GM18505 (cell line): ENCODE measurements around the gene NPVF.

Experiments used
- ATAC-seq: cut with Tn5 transposase; IDR thresholded peaks from one replicate; pipeline ENCODE4 v1.9.1; 2021; ENCODE audit not compliant: unreplicated experiment
- POLR2A ChIP-seq: IDR thresholded peaks from 4 replicates; pipeline ENCODE4 v1.6.1; 2011; ENCODE audit warnings: borderline replicate concordance; ENCODE audit not compliant: insufficient read depth, insufficient read length; ENCODE audit errors: extremely low read depth

NPVF gene

GRCh38 chr7:25208525-25209221 lies 19.6 kb downstream of the NPVF start:
- no peak for ATAC-seq
- TF ChIP-seq POLR2A: no peak

- no peak for TF ChIP-seq POLR2A
- ATAC-seq: no peak
Measured at GRCh38 chr7:25207887-25208286, 20.4 kb downstream of the NPVF start.

- no peak for TF ChIP-seq POLR2A
- no peak for ATAC-seq
Measured at GRCh38 chr7:25206765-25207164, 21.5 kb downstream of the NPVF start.

GRCh38 chr7:25196132-25196896 lies 32.0 kb downstream of the NPVF start:
- no peak for TF ChIP-seq POLR2A
- ATAC-seq: no peak

- TF ChIP-seq POLR2A: no peak
- no peak for ATAC-seq
Measured at GRCh38 chr7:25194036-25194435, 34.2 kb downstream of the NPVF start.

- no peak for ATAC-seq
- no peak for TF ChIP-seq POLR2A
Measured at GRCh38 chr7:25192043-25192442, 36.2 kb downstream of the NPVF start.

- TF ChIP-seq POLR2A: no peak
- no peak for ATAC-seq
Measured at GRCh38 chr7:25189197-25189596, 39.1 kb downstream of the NPVF start.

- ATAC-seq: no peak
- TF ChIP-seq POLR2A: no peak
Measured at GRCh38 chr7:25187932-25188331, 40.4 kb downstream of the NPVF start.

GRCh38 chr7:25186436-25186835 lies 41.9 kb downstream of the NPVF start:
- no peak for ATAC-seq
- no peak for TF ChIP-seq POLR2A

- no peak for TF ChIP-seq POLR2A
- no peak for ATAC-seq
Measured at GRCh38 chr7:25181532-25181931, 46.8 kb downstream of the NPVF start.

GRCh38 chr7:25180946-25181345 lies 47.3 kb downstream of the NPVF start:
- TF ChIP-seq POLR2A: no peak
- ATAC-seq: no peak

- peak; percentile 32 for ATAC-seq
- TF ChIP-seq POLR2A: no peak
Measured at GRCh38 chr7:25180592-25180923, 47.7 kb downstream of the NPVF start.

GRCh38 chr7:25179771-25180591 lies 48.3 kb downstream of the NPVF start:
- ATAC-seq: peak; percentile 95
- peak; percentile 87 for TF ChIP-seq POLR2A
